RWPE2 (cell line): ENCODE data around the gene EPYC.

Experiments used
- ATAC-seq: fragments of 200-7000 bp; cut with Tn5 transposase; 3 replicates; pipeline ENCODE4 v1.9.1; 2021; ENCODE audit warnings: low read depth
- DNase-seq: peaks from one replicate; pipeline ENCODE4 v3.0.0-alpha.2; 2020; ENCODE audit warnings: low spot score
- H3K27ac ChIP-seq: fragments of 450-650 bp; 2 replicates; pipeline ENCODE4 v1.5.1; 2017; ENCODE audit warnings: mild to moderate bottlenecking; ENCODE audit not compliant: poor library complexity, severe bottlenecking
- H3K27me3 ChIP-seq: fragments of 250-450 bp; sonication (Bioruptor Pico); 2 replicates; pipeline ENCODE4 v1.5.1; 2021; ENCODE audit warnings: mild to moderate bottlenecking, moderate library complexity; ENCODE audit not compliant: insufficient read depth, poor library complexity, severe bottlenecking
- H3K36me3 ChIP-seq: fragments of 250-450 bp; sonication (Bioruptor Pico); 2 replicates; pipeline ENCODE4 v1.5.1; 2020; ENCODE audit warnings: low read depth, mild to moderate bottlenecking, moderate library complexity
- H3K4me1 ChIP-seq: fragments of 250-450 bp; sonication (Bioruptor Pico); 2 replicates; pipeline ENCODE4 v1.5.1; 2021; ENCODE audit warnings: mild to moderate bottlenecking, moderate library complexity; ENCODE audit not compliant: insufficient read depth, poor library complexity, severe bottlenecking
- H3K4me3 ChIP-seq: fragments of 250-450 bp; sonication (Bioruptor Pico); 2 replicates; pipeline ENCODE4 v1.5.1; 2021; ENCODE audit warnings: mild to moderate bottlenecking, moderate library complexity; ENCODE audit not compliant: severe bottlenecking
- H3K9me3 ChIP-seq: fragments of 250-450 bp; sonication (Bioruptor Pico); 2 replicates; pipeline ENCODE4 v1.5.1; 2021; ENCODE audit warnings: mild to moderate bottlenecking, moderate library complexity; ENCODE audit not compliant: severe bottlenecking
- CTCF ChIP-seq: fragments of 450-650 bp; IDR thresholded peaks from one replicate; pipeline ENCODE4 v1.5.1; 2017; ENCODE audit warnings: mild to moderate bottlenecking, moderate library complexity; ENCODE audit not compliant: poor library complexity, severe bottlenecking

EPYC gene

DNA sequence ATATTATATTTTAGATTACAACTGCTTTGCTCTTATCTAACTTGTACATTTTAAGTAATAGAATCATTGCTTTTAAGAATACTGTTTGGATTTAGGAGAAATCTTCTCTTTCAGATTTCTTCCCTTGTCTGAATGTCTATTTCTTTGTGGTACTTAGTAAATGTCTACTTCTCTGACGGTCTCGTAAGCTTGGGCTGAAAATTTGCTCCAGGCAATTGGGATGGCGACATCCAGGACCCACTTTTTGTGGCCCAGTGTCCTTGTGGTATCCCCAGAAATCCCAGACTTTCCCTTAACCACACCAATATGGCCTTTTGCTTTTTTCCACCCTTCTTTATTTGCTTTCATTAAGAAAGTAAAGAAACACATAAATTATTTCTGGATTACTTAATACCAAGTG, 25.8 kb downstream of the EPYC start:
- no peaks in the 10 kb centered on the region for H3K9me3 ChIP-seq
- DNase-seq, result no peak
- H3K27me3 ChIP-seq, result no peaks in the 10 kb centered on the region
- H3K4me3 ChIP-seq, result no peak overlapping the region
- no peak for TF ChIP-seq CTCF
- H3K36me3 ChIP-seq, result no peaks in the 10 kb centered on the region
- ATAC-seq, result no peak
- no peak overlapping the region for H3K27ac ChIP-seq
- peaks cover 2% of the 10 kb centered on the region for H3K4me1 ChIP-seq

- peaks cover 4% of the 10 kb centered on the region for H3K4me1 ChIP-seq
- ATAC-seq (peak; percentile 73), DNase-seq (no peak)
- no peaks in the 10 kb centered on the region for H3K9me3 ChIP-seq
- H3K36me3 ChIP-seq, result no peaks in the 10 kb centered on the region
- H3K27ac ChIP-seq, result no peak overlapping the region
- H3K27me3 ChIP-seq, result no peaks in the 10 kb centered on the region
- no peak overlapping the region for H3K4me3 ChIP-seq
- peak; percentile 91 for TF ChIP-seq CTCF
Observed at GRCh38 chr12:90978117-90978770, 26.5 kb downstream of the EPYC start.

GRCh38 chr12:90977224-90977623, 27.5 kb downstream of the EPYC start:
- no peaks in the 10 kb centered on the region for H3K36me3 ChIP-seq
- H3K4me1 ChIP-seq, result peaks cover 4% of the 10 kb centered on the region
- H3K9me3 ChIP-seq, result no peaks in the 10 kb centered on the region
- H3K27me3 ChIP-seq, result no peaks in the 10 kb centered on the region
- H3K27ac ChIP-seq, result no peak overlapping the region
- no peak for DNase-seq
- no peak for ATAC-seq
- H3K4me3 ChIP-seq, result no peak overlapping the region
- TF ChIP-seq CTCF, result no peak

- no peak for TF ChIP-seq CTCF
- H3K9me3 ChIP-seq, result no peaks in the 10 kb centered on the region
- H3K36me3 ChIP-seq, result no peaks in the 10 kb centered on the region
- peaks cover 4% of the 10 kb centered on the region for H3K4me1 ChIP-seq
- H3K27me3 ChIP-seq, result no peaks in the 10 kb centered on the region
- H3K27ac ChIP-seq, result no peak overlapping the region
- peak; percentile 53; the same call in 2 of the 3 replicates for ATAC-seq
- no peak for DNase-seq
- no peak overlapping the region for H3K4me3 ChIP-seq
Observed at GRCh38 chr12:90974286-90974685, 30.5 kb downstream of the EPYC start.

DNA sequence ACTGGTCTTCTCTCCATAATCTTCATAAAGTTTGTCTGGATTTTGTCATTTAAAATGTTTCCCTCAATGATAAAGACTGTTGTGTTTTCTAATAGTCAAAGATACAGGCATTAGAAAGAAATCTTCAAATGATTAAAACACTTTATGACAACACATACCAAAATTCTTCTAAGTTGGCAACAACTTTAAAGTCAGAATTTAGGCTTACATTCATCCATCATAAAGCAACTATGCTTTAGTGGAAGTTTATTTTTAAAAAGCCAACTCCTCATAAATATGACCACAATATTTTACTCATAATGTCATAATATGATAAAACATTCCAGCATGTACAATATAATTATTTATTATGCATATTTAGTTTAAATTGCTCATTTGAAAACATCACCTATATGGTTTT, 32.5 kb downstream of the EPYC start:
- H3K4me3 ChIP-seq, result no peak overlapping the region
- peaks cover 4% of the 10 kb centered on the region for H3K4me1 ChIP-seq
- no peaks in the 10 kb centered on the region for H3K27me3 ChIP-seq
- DNase-seq, result no peak
- no peaks in the 10 kb centered on the region for H3K9me3 ChIP-seq
- no peaks in the 10 kb centered on the region for H3K36me3 ChIP-seq
- H3K27ac ChIP-seq, result no peak overlapping the region
- ATAC-seq, result no peak
- no peak for TF ChIP-seq CTCF
